GM12878 (cell line): ENCODE results near the gene NLN.

Experiments used
- TF ChIP-seq, protein P1 (sequence below): IDR thresholded peaks from 2 replicates; pipeline ENCODE4 v1.6.1; 2012; ENCODE audit warnings: low read depth, low read length, improper control_type of control experiment
- TF ChIP-seq, protein P2 (sequence below), 3 experiments: IDR thresholded peaks in 2 of 3; conservative IDR thresholded peaks in 1 of 3; 2 replicates each; pipeline ENCODE4 v1.5.1; 2011; ENCODE audit warnings: low read depth in 3 of 3, low read length in 3 of 3, mild to moderate bottlenecking in 3 of 3, control low read depth in 2 of 3, moderate library complexity in 2 of 3, inconsistent platforms in 1 of 3, mixed read lengths in 1 of 3; ENCODE audit not compliant: control insufficient read depth in 2 of 3, insufficient read depth in 1 of 3; ENCODE audit errors: extremely low read depth in 1 of 3

DNA sequence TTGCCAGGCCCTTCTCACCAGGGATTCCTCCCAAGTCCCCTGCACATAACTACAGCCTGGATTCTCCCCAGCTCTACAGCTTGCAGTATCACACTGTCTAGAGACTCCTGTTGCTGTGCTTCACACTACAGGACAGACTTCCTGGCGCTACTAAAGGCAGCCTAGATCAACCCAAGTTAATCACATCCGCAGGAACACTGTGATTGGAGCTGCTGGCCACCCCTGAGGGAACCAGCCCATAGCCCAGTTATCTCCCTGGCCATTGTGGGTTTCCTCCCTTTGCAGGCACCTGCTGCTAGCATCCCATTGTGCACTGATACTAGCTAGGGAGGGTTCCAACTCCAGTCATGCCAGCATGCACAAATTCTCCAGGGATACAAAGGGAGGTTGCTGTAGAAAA lies 53.5 kb downstream of the NLN start:
- TF ChIP-seq, protein P1, sequence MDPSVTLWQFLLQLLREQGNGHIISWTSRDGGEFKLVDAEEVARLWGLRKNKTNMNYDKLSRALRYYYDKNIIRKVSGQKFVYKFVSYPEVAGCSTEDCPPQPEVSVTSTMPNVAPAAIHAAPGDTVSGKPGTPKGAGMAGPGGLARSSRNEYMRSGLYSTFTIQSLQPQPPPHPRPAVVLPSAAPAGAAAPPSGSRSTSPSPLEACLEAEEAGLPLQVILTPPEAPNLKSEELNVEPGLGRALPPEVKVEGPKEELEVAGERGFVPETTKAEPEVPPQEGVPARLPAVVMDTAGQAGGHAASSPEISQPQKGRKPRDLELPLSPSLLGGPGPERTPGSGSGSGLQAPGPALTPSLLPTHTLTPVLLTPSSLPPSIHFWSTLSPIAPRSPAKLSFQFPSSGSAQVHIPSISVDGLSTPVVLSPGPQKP: no peak
- TF ChIP-seq, protein P2, sequence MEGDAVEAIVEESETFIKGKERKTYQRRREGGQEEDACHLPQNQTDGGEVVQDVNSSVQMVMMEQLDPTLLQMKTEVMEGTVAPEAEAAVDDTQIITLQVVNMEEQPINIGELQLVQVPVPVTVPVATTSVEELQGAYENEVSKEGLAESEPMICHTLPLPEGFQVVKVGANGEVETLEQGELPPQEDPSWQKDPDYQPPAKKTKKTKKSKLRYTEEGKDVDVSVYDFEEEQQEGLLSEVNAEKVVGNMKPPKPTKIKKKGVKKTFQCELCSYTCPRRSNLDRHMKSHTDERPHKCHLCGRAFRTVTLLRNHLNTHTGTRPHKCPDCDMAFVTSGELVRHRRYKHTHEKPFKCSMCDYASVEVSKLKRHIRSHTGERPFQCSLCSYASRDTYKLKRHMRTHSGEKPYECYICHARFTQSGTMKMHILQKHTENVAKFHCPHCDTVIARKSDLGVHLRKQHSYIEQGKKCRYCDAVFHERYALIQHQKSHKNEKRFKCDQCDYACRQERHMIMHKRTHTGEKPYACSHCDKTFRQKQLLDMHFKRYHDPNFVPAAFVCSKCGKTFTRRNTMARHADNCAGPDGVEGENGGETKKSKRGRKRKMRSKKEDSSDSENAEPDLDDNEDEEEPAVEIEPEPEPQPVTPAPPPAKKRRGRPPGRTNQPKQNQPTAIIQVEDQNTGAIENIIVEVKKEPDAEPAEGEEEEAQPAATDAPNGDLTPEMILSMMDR (IDR thresholded peaks at IDR 0.05 in 2 of 3, conservative IDR thresholded peaks at IDR 0.05 in 1 of 3; ENCODE audit: control insufficient read depth in 2 of 3, extremely low read depth in 1 of 3, insufficient read depth in 1 of 3, low read depth in 3 of 3, low read length in 3 of 3): no peak
